GM12874 (cell line): ENCODE data around the gene LTA.

Experiments used
- TF ChIP-seq, protein P1 (sequence below): IDR thresholded peaks from 2 replicates; pipeline ENCODE4 v1.5.1; 2011; ENCODE audit warnings: low read depth, mild to moderate bottlenecking, control low read depth, low read length, moderate library complexity; ENCODE audit not compliant: insufficient read depth

LTA gene

DNA sequence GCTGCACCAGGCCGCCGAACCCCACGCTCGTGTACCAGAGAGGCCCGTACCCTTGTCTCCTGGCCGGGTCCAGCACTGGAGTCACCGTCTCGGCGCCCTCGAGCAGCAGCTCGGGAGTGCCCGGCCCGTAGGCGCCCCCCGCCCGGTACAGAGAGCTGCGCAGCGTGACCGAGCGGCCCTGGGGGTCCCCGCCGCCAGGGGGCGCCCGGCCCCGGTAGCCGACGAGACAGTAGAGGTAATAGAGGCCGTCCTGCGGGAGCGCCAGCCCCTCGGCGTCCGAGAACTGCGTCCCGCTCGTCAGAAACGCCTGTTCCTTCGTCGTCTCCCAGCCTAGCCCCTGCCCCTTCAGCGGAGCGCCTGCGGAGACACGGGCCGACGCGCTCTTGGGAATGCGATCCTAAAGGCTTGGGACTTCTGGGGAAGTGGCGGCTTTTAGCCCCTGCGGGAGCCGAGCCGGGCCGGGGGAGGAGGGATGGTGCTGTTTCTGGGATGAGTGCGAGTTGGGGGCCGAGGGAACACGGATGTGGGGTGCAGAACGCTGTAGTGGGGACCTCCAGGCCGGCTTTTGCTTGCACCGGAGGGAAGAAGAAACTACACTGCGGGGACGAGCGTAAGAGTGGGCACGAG lies 8.8 kb downstream of the LTA start:
- TF ChIP-seq, protein P1, sequence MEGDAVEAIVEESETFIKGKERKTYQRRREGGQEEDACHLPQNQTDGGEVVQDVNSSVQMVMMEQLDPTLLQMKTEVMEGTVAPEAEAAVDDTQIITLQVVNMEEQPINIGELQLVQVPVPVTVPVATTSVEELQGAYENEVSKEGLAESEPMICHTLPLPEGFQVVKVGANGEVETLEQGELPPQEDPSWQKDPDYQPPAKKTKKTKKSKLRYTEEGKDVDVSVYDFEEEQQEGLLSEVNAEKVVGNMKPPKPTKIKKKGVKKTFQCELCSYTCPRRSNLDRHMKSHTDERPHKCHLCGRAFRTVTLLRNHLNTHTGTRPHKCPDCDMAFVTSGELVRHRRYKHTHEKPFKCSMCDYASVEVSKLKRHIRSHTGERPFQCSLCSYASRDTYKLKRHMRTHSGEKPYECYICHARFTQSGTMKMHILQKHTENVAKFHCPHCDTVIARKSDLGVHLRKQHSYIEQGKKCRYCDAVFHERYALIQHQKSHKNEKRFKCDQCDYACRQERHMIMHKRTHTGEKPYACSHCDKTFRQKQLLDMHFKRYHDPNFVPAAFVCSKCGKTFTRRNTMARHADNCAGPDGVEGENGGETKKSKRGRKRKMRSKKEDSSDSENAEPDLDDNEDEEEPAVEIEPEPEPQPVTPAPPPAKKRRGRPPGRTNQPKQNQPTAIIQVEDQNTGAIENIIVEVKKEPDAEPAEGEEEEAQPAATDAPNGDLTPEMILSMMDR = peak; percentile 99

DNA sequence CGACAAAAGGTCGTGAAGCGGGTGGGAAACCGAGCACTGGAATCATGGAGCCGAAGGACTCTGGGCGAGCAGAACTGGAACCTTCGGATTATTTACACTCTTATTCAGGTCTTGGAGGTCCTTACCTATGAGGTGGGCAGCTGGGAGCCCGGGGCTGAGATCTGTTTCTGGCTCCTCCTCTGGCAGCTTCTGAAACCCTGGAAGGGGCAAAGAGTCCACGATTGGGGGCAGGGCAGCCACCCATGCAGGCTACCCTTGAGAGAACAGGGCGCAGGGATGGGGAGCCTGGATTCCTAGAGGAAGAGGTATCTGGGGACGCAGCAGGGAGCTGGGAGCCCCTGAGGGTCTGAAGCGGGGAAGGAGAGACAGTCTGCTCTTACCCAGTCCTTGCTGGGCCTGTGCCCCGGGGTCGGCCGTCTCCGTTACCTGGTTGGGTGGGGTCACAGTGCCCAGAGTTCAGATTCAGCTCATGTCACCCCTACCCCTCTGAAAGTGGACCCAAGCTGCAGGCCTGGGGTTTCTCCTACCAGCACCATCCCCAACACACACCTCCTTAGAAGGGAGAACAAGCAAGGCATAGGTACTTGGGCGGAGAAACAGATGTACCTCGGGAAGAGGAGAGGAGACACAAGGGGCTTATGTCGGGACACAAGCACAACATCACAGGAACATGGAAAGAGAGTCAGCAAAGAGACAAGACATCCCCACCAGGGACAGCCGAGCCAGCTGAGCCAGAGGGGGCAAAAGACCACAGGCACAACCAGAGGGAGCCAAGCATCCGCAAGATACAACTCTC lies 9.5 kb downstream of the LTA start:
- TF ChIP-seq, protein P1 = no peak

DNA sequence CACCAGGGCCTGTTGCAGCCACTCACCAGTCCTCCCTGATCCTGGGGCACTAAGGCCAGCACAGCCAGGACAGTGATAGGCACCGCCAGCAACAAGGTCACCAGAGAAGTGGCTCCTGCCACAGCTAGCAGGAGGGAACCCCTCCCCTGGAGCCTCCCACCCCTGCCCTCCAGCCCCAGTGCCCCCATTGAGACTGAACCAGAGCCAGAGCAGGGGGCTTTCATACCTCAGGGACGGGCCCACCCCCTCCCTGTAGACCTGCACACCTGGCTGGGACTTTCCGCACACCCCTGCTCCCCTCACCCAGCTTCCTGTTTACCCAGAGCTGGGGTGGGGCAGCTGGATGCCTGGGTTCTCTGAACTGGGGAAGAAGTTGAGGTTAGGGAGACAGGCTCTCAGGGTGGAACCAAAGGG lies 10.1 kb downstream of the LTA start, which contains the start of gene LTB:
LTB (minus strand) TSS at position 195 of the 414 bp plus-strand sequence; CDS start at position 188, 7 bp downstream.
- TF ChIP-seq, protein P1 = no peak

DNA sequence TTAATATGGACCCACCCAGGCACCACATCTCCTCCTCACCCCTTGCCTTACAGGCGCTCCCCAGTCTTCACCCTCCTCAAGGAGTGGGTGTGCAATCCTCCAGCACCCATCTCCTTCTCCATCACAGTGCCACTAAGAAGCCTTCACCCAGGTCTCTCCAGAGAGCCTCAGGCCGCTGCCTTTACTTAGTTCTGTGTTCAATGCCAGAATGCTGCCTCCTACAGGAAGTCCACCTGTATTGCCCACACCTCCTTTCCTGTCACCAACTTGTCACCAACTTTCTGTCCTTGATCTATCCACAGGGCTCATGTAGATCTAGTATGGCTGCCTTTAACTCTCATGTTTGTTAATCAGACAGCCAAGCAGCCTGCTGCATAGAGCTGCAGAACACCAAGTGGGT lies 13.4 kb downstream of the LTA start:
- TF ChIP-seq, protein P1 = peak; percentile 74

DNA sequence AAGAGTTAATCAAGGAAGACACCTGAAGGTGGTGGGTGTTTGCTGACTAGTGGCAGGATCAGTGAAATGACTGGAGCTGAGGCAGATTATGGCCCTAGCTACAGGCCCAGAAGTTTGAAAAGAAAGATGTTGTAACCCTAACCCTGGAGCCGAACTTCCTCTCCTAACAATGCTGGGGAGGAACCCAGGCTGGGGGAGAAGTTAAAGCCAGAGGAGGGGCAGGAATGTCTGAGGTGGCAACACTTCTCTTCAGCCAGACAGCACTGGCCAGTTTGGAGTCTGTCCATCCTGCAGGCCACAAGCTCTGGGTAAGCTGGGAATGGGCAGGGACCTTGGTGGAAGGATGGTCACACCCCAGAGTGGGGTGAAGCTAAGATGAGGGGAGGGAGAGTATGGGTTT lies 13.9 kb downstream of the LTA start, which contains the start of gene LST1:
LST1 (plus strand) TSS at position 270 of the 400 bp plus-strand sequence. CDS start 1,023 bp downstream, outside the sequence.
- TF ChIP-seq, protein P1 = no peak

DNA sequence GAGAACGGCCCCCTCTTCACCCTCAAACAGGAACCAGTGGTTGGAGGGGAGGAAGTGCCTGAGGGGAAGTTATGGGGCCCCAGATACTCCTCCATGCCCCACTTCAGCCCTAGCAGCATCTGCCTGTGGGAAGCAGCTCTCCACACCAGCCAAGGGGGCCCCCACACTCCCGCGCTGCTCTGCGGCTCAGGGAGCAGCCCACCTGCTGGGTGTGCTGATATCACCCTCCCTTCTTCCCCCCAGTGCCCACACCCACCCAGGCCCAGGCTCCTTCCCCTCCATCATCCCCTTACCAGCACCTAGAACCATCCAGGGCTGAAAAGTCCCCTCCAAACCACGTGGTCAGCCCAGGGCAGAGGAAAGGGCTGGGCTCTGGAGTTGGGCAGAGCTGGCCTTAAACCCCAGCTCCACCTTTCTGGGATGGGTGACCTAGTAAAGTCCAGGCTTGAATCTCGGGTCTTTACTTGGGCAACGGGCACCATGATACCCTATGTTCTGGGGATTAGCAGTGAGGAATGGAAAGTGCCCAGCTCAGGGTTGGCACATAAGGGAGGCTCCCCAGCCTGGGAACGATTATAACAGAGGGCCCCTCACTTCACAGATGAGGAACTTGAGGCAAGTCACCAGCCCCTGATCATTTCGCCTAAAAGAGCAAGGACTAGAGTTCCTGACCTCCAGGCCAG lies 14.7 kb downstream of the LTA start:
- TF ChIP-seq, protein P1 = no peak
